Measurements from ENCODE around the gene IQSEC2.

GRCh38 chrX:53300157-53300556 lies 18.8 kb upstream of the IQSEC2 start:
- TF ChIP-seq POLR2A (IDR thresholded peaks at IDR 0.05) (no peak), CTCF (IDR thresholded peaks at IDR 0.05) (no peak), EP300 (IDR thresholded peaks at IDR 0.05) (no peak)
